Natural killer cell (primary cell): ENCODE measurements around the gene BPNT1. TPM values are rescaled to one million over a fixed set of nuclear protein-coding genes. Genes with fewer than 3 reads are reported as not detected.

Source experiments
- ATAC-seq, 3 donors: fragments of 150-1000 bp in 2 of 3; fragments of 200-7000 bp in 1 of 3; cut with Tn5 transposase; 1 replicate in 1 of 3; 2 replicates in 2 of 3; pipeline ENCODE4 v1.10.0; 2021; ENCODE audit warnings: mild to moderate bottlenecking in 2 of 3, moderate library complexity in 2 of 3
- DNase-seq, 2 donors: peaks; one replicate each; pipeline versions ENCODE4 v3.0.0 to v3.0.0-alpha.2; 2013 to 2021; ENCODE audit warnings: mixed read lengths in 1 of 2
- H3K27ac ChIP-seq: one replicate; pipeline ENCODE4 v1.5.1; 2013; ENCODE audit warnings: mild to moderate bottlenecking, low read length
- H3K27me3 ChIP-seq: one replicate; pipeline ENCODE4 v1.6.1; 2013; ENCODE audit warnings: low read length; ENCODE audit not compliant: control insufficient read depth, insufficient read depth
- H3K36me3 ChIP-seq: one replicate; pipeline ENCODE4 v1.6.1; 2013; ENCODE audit warnings: low read length; ENCODE audit not compliant: control insufficient read depth, insufficient read depth
- H3K4me1 ChIP-seq: one replicate; pipeline ENCODE4 v1.6.1; 2013; ENCODE audit warnings: low read length; ENCODE audit not compliant: control insufficient read depth, insufficient read depth
- H3K4me3 ChIP-seq: one replicate; pipeline ENCODE4 v1.5.1; 2013; ENCODE audit warnings: low read length
- H3K9me3 ChIP-seq: one replicate; pipeline ENCODE4 v1.6.1; 2013; ENCODE audit warnings: low read length; ENCODE audit not compliant: control insufficient read depth, insufficient read depth
- H3K27ac Mint-ChIP-seq, 2 donors: one replicate each; pipeline ENCODE4 v1.8.0; 2022; ENCODE audit warnings: mild to moderate bottlenecking in 2 of 2, mixed read lengths in 2 of 2, moderate library complexity in 1 of 2
- H3K27me3 Mint-ChIP-seq, 2 donors: one replicate each; pipeline ENCODE4 v1.8.0; 2022; ENCODE audit warnings: low read depth in 2 of 2, mixed read lengths in 2 of 2
- H3K36me3 Mint-ChIP-seq: one replicate; pipeline ENCODE4 v1.8.0; 2022; ENCODE audit warnings: mixed read lengths
- H3K4me1 Mint-ChIP-seq, 2 donors: one replicate each; pipeline ENCODE4 v1.8.0; 2022; ENCODE audit warnings: mixed read lengths in 2 of 2
- H3K4me3 Mint-ChIP-seq: one replicate; pipeline ENCODE4 v1.8.0; 2022; ENCODE audit warnings: mild to moderate bottlenecking, moderate library complexity, mixed read lengths
- H3K9me3 Mint-ChIP-seq, 2 donors: one replicate each; pipeline ENCODE4 v1.8.0; 2022; ENCODE audit warnings: mixed read lengths in 2 of 2
- intact Hi-C: fragments of 100-400 bp; cut with micrococcal nuclease; formaldehyde crosslinking; loops from one replicate; pipeline ENCODE4 v1.14.2; 2022
- total RNA-seq, 4 donors: library from RNA; stranded (reverse); fragments of 120-200 nt in 1 of 4; gene quantifications; one replicate each; pipeline versions ENCODE4 v1.2.3 to v1.2.4, GENCODE V29; 2013 to 2022
- TF ChIP-seq, protein P1 (sequence below): fragments of 200-600 bp; IDR thresholded peaks from one replicate; pipeline ENCODE4 v1.8.0; 2022; ENCODE audit warnings: antibody characterized with exemption

BPNT1 gene
- total RNA-seq, 3 donors from 2014 or later (not counting 1 experiment from before 2014, with no cell fraction given): 8.8 to 11.6 (median 8.9) TPM

DNA sequence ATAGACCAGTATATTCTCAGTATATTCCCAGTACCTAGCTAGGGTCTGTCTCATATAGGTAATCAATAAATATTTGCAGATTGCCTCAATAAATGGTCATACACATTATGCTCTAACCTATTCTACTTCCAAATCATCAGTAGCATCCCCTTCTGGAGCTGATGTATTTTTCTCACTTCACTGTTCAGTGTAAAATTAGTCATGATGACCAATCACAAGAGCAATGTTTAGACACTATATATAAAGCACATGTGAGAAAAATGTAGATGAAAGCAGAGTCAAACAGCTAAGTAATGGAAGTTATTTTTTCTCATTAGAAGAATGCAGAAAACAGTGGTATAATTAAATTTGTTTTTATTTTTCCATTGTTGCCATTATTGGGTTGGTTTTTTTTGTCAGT is 78.0 kb downstream of the BPNT1 start:
- Mint-ChIP-seq H3K4me3 (no peak overlapping the region), H3K9me3 (no peaks in the 10 kb centered on the region), H3K27me3 (no peaks in the 10 kb centered on the region), H3K36me3 (peaks cover 8% of the 10 kb centered on the region), H3K4me1 (peaks cover 11 to 13% of the 10 kb centered on the region in 2 donors), H3K27ac (no peak overlapping the region)
- intact Hi-C loops: no loop called here
- Histone ChIP-seq H3K27ac (no peak overlapping the region), H3K4me1 (no peaks in the 10 kb centered on the region), H3K4me3 (no peak overlapping the region), H3K9me3 (no peaks in the 10 kb centered on the region), H3K36me3 (peaks cover 74% of the 10 kb centered on the region), H3K27me3 (no peaks in the 10 kb centered on the region)
- TF ChIP-seq, protein P1, sequence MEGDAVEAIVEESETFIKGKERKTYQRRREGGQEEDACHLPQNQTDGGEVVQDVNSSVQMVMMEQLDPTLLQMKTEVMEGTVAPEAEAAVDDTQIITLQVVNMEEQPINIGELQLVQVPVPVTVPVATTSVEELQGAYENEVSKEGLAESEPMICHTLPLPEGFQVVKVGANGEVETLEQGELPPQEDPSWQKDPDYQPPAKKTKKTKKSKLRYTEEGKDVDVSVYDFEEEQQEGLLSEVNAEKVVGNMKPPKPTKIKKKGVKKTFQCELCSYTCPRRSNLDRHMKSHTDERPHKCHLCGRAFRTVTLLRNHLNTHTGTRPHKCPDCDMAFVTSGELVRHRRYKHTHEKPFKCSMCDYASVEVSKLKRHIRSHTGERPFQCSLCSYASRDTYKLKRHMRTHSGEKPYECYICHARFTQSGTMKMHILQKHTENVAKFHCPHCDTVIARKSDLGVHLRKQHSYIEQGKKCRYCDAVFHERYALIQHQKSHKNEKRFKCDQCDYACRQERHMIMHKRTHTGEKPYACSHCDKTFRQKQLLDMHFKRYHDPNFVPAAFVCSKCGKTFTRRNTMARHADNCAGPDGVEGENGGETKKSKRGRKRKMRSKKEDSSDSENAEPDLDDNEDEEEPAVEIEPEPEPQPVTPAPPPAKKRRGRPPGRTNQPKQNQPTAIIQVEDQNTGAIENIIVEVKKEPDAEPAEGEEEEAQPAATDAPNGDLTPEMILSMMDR: no peak
- no peak for DNase-seq
- ATAC-seq: no peak

Other genes with a start within 250 kb of the BPNT1 start
- not detected for gene SLC30A10, start 161.2 kb downstream of the BPNT1 start, total RNA-seq
- gene EPRS1, start 43.3 kb downstream of the BPNT1 start, total RNA-seq: 10 to 100 TPM; 46.8 to 61.2 (median 47.4) TPM
- gene IARS2, start 4.3 kb upstream of the BPNT1 start, total RNA-seq: 10 to 100 TPM; 27.5 to 35.0 (median 34.0) TPM
- 10 to 100 TPM; 47.3 to 52.7 (median 51.5) TPM for gene RAB3GAP2, start 182.7 kb upstream of the BPNT1 start, total RNA-seq